GM23248 (cell line): ENCODE measurements around the gene DNAAF5. TPM values are rescaled to one million over a fixed set of nuclear protein-coding genes. Genes with fewer than 3 reads are reported as not detected.

Source experiments
- DNase-seq: peaks from one replicate; pipeline ENCODE4 v3.0.0-alpha.2; 2015
- H2AFZ ChIP-seq: fragments of 200-600 bp; sonication (generic); 2 replicates; pipeline ENCODE4 v1.6.1; 2016; ENCODE audit warnings: antibody characterized with exemption
- H3F3A ChIP-seq: fragments of 200-600 bp; sonication (generic); 2 replicates; pipeline ENCODE4 v1.6.1; 2016; ENCODE audit warnings: mild to moderate bottlenecking, antibody characterized with exemption, mixed run types; ENCODE audit not compliant: insufficient read depth
- H3K27ac ChIP-seq: fragments of 200-600 bp; sonication (generic); 2 replicates; pipeline ENCODE4 v1.5.1; 2016; ENCODE audit warnings: mild to moderate bottlenecking
- H3K27me3 ChIP-seq: fragments of 200-600 bp; sonication (generic); replicated peaks from 2 replicates; pipeline ENCODE4 v1.6.1; 2016; ENCODE audit warnings: mild to moderate bottlenecking; ENCODE audit not compliant: insufficient read depth
- H3K36me3 ChIP-seq: fragments of 200-600 bp; sonication (generic); 2 replicates; pipeline ENCODE4 v1.6.1; 2016; ENCODE audit warnings: low read depth, mild to moderate bottlenecking
- H3K4me1 ChIP-seq: fragments of 200-600 bp; sonication (generic); 2 replicates; pipeline ENCODE4 v1.6.1; 2016; ENCODE audit warnings: mild to moderate bottlenecking; ENCODE audit not compliant: insufficient read depth
- H3K4me2 ChIP-seq: fragments of 200-600 bp; sonication (generic); one replicate; pipeline ENCODE4 v1.6.1; 2016; ENCODE audit warnings: mild to moderate bottlenecking; ENCODE audit not compliant: unreplicated experiment
- H3K4me3 ChIP-seq: fragments of 200-600 bp; sonication (generic); 2 replicates; pipeline ENCODE4 v1.5.1; 2016; ENCODE audit warnings: mild to moderate bottlenecking
- H3K79me2 ChIP-seq: fragments of 200-600 bp; sonication (generic); 2 replicates; pipeline ENCODE4 v1.6.1; 2016; ENCODE audit warnings: mild to moderate bottlenecking; ENCODE audit not compliant: insufficient read depth
- H3K9ac ChIP-seq: fragments of 200-600 bp; sonication (generic); 2 replicates; pipeline ENCODE4 v1.6.1; 2016; ENCODE audit warnings: mild to moderate bottlenecking
- H3K9me2 ChIP-seq: fragments of 200-600 bp; sonication (generic); 2 replicates; pipeline ENCODE4 v1.6.1; 2016; ENCODE audit warnings: mixed run types, mild to moderate bottlenecking, moderate library complexity; ENCODE audit not compliant: insufficient read depth
- H3K9me3 ChIP-seq: fragments of 200-600 bp; sonication (generic); one replicate; pipeline ENCODE4 v1.6.1; 2017; ENCODE audit warnings: low read depth
- H4K20me1 ChIP-seq: fragments of 200-600 bp; sonication (generic); 2 replicates; pipeline ENCODE4 v1.6.0; 2016; ENCODE audit not compliant: insufficient read depth
- EZH2 ChIP-seq: fragments of 200-600 bp; sonication (generic); IDR thresholded peaks from 2 replicates; pipeline ENCODE4 v1.6.1; 2018; ENCODE audit warnings: antibody characterized with exemption, mild to moderate bottlenecking; ENCODE audit not compliant: insufficient read depth, poor library complexity, severe bottlenecking
- EZH2phosphoT487 ChIP-seq: fragments of 200-600 bp; sonication (generic); IDR thresholded peaks from 2 replicates; pipeline ENCODE4 v1.6.1; 2018; ENCODE audit warnings: antibody characterized with exemption, moderate library complexity, mild to moderate bottlenecking, low read depth; ENCODE audit not compliant: insufficient read depth
- WGBS, 2 experiments: methylation state at CpG; one replicate each; pipeline ENCODE4 v1.1.6; 2015 to 2017; ENCODE audit warnings: low lambda C conversion rate in 2 of 2, low coverage in 1 of 2; ENCODE audit errors: missing lambda C conversion rate in 2 of 2; 5-methylcytosine and 5-hydroxymethylcytosine counted together
- in situ Hi-C: fragments of 300-500 bp; cut with MboI; formaldehyde crosslinking; loops from 2 replicates; pipeline ENCODE4 v1.15.0; 2020
- polyA plus RNA-seq: library from polyadenylated mRNA; unstranded; fragments of >200 nt; fragmentation: Nextera tagmentation; extraction: Ambion mirVana; gene quantifications from 2 replicates; pipeline ENCODE4 v1.2.1, GENCODE V29; 2016
- total RNA-seq: library from RNA; depleted of rRNA; stranded (reverse); fragments of >200 nt; shearing (Covaris generic); gene quantifications from 2 replicates; pipeline ENCODE4 v1.2.3, GENCODE V29; 2014

The DNAAF5 gene
- total and polyA plus RNA-seq, 2 experiments from 2014 or later = 5.7 to 35.7 TPM

GRCh38 chr7:777728-778078 lies 51.2 kb downstream of the DNAAF5 start:
- WGBS, 2 experiments = 86 to 87% methylated on average over 15 to 16 of the region's 16 CpGs
- Histone ChIP-seq H3K9me2 (no peaks in the 10 kb centered on the region), H3K4me2 (no peak overlapping the region), H3K4me3 (no peak overlapping the region), H3K36me3 (no peaks in the 10 kb centered on the region), H3K4me1 (no peaks in the 10 kb centered on the region), H3K79me2 (no peaks in the 10 kb centered on the region), H3K9ac (no peak overlapping the region), H2AFZ (no peak overlapping the region), H3K27me3 (no peaks in the 10 kb centered on the region), H3F3A (no peaks in the 10 kb centered on the region), H3K9me3 (no peaks in the 10 kb centered on the region), H4K20me1 (no peaks in the 10 kb centered on the region), H3K27ac (no peak overlapping the region)
- in situ Hi-C loops = no loop called here
- no peak for DNase-seq
- TF ChIP-seq EZH2phosphoT487 = no peak
- TF ChIP-seq EZH2 = no peak

- in situ Hi-C loops = no loop called here
Measured at GRCh38 chr7:778271-778967, 51.9 kb downstream of the DNAAF5 start.

GRCh38 chr7:778968-779451 lies 52.5 kb downstream of the DNAAF5 start:
- no peaks in the 10 kb centered on the region for H4K20me1 ChIP-seq
- no peaks in the 10 kb centered on the region for H3K9me3 ChIP-seq
- no peak overlapping the region for H2AFZ ChIP-seq
- no peak for DNase-seq
- H3K4me3 ChIP-seq = no peak overlapping the region
- TF ChIP-seq EZH2 (no peak), EZH2phosphoT487 (no peak)
- H3K9ac ChIP-seq = no peak overlapping the region
- in situ Hi-C loops = no loop called here
- no peaks in the 10 kb centered on the region for H3K79me2 ChIP-seq
- H3K4me1 ChIP-seq = no peaks in the 10 kb centered on the region
- H3K27ac ChIP-seq = no peak overlapping the region
- WGBS, 2 experiments = 36 to 37% methylated on average over 15 of the region's 15 CpGs
- no peaks in the 10 kb centered on the region for H3K27me3 ChIP-seq
- no peaks in the 10 kb centered on the region for H3K36me3 ChIP-seq
- H3F3A ChIP-seq = no peaks in the 10 kb centered on the region
- H3K9me2 ChIP-seq = no peaks in the 10 kb centered on the region
- H3K4me2 ChIP-seq = no peak overlapping the region

More at GRCh38 chr7:778271-778967, 51.9 kb downstream of the DNAAF5 start:
- Histone ChIP-seq H3K4me2 (no peak overlapping the region), H3K36me3 (no peaks in the 10 kb centered on the region), H3K9me2 (no peaks in the 10 kb centered on the region), H2AFZ (no peak overlapping the region), H3K27ac (no peak overlapping the region), H3F3A (no peaks in the 10 kb centered on the region), H4K20me1 (no peaks in the 10 kb centered on the region), H3K9me3 (no peaks in the 10 kb centered on the region), H3K4me1 (no peaks in the 10 kb centered on the region), H3K27me3 (no peaks in the 10 kb centered on the region), H3K9ac (no peak overlapping the region), H3K4me3 (no peak overlapping the region), H3K79me2 (no peaks in the 10 kb centered on the region)
- no peak for DNase-seq
- WGBS, 2 experiments = 94 to 96% methylated on average over 22 to 23 of the region's 23 CpGs
- no peak for TF ChIP-seq EZH2
- TF ChIP-seq EZH2phosphoT487 = no peak

GRCh38 chr7:779480-779879 lies 53.0 kb downstream of the DNAAF5 start:
- H3K79me2 ChIP-seq = no peaks in the 10 kb centered on the region
- in situ Hi-C loops = no loop called here
- no peak overlapping the region for H3K4me3 ChIP-seq
- DNase-seq = no peak
- H3K4me1 ChIP-seq = no peaks in the 10 kb centered on the region
- no peaks in the 10 kb centered on the region for H3K27me3 ChIP-seq
- TF ChIP-seq EZH2 = no peak
- TF ChIP-seq EZH2phosphoT487 = no peak
- no peaks in the 10 kb centered on the region for H3K36me3 ChIP-seq
- H2AFZ ChIP-seq = no peak overlapping the region
- 81 to 86% methylated on average over 9 of the region's 9 CpGs for WGBS, 2 experiments
- H3K9me2 ChIP-seq = no peaks in the 10 kb centered on the region
- no peaks in the 10 kb centered on the region for H3F3A ChIP-seq
- no peak overlapping the region for H3K9ac ChIP-seq
- H3K9me3 ChIP-seq = no peaks in the 10 kb centered on the region
- H3K4me2 ChIP-seq = no peak overlapping the region
- no peaks in the 10 kb centered on the region for H4K20me1 ChIP-seq
- no peak overlapping the region for H3K27ac ChIP-seq
